Sigmoid colon (tissue), 3 donors: ENCODE results near the gene MRTFA.

Experiments
- CTCF ChIP-seq, 4 experiments: fragments of 450-650 bp in 3 of 4; fragments of 200-600 bp in 1 of 4; IDR thresholded peaks; one replicate each; pipeline ENCODE4 v1.5.1; 2016 to 2019; ENCODE audit warnings: antibody characterized with exemption in 4 of 4, mild to moderate bottlenecking in 3 of 4, moderate library complexity in 2 of 4
- POLR2A ChIP-seq, 2 donors: fragments of 450-650 bp; IDR thresholded peaks; one replicate each; pipeline ENCODE4 v1.6.1; 2016; ENCODE audit warnings: antibody characterized with exemption in 2 of 2, mild to moderate bottlenecking in 2 of 2, moderate library complexity in 2 of 2

GRCh38 chr22:40404251-40405177 is 232.0 kb downstream of the MRTFA start:
- TF ChIP-seq POLR2A (IDR thresholded peaks at IDR 0.05) = no peak
- no peak for TF ChIP-seq CTCF (IDR thresholded peaks at IDR 0.05)
